ENCODE data around the gene CRPPA.

CRPPA gene

GRCh38 chr7:16423761-16424160 is 2.4 kb upstream of the CRPPA start:
- DNase-seq (ENCODE audit: low read depth, low spot score): no peak

GRCh38 chr7:16422917-16423316 is 1.6 kb upstream of the CRPPA start:
- no peak for DNase-seq (ENCODE audit: low read depth, low spot score)

DNA sequence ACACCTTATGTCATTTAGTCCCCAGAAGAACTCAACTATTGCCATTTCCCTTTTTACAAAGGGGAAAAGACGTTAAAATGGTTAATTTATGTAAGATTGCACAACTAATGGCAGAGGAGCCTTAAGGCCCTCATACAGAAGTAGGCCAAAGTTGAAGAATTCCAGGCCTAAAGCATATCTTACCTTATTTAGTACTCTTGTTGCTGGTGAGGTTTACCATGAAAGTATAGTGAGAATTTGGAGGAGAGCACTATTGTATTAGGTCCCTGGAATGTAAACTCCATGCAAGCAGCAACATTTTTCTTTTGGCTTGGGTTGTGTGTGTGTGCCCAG is 731 bp upstream of the CRPPA start:
- no peak for DNase-seq (ENCODE audit: low read depth, low spot score)

DNA sequence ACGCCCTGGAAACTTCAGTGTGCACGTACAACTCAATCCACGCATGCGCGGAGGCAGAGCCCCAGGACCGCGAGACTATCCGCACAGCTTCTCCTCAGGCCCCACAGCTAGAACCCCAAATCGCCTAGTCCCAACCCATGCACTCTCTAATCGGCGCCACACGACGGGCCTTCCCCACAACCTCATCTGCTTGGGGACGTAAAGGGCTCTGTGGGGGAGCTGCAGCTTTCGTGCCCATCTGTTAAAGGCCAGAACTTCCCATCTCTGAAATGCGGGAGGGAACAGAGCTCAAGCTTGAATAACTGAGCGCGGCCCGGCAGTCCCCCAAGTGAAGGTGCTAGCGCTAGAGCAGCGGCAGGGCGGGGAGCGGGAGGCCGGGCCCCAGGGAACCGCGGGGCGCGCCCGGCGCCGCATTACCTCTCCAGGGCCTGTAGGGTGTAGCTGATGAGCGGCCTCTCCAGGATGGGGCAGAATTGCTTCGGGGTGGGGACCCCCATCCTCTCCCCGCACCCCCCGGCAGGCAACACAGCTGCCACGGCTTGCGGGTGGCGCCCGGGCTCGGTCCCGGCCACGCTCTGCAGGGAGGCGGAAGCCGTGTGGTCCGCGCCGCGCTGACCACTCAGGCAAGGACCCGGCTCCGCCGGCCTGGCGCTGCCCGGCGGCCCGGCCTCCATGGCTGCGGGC is 547 bp downstream of the CRPPA start:
- DNase-seq (ENCODE audit: low read depth, low spot score): peak; percentile 60

GRCh38 chr7:16420329-16420648 is 1.0 kb downstream of the CRPPA start:
- no peak for DNase-seq (ENCODE audit: low read depth, low spot score)

GRCh38 chr7:16419859-16420258 is 1.5 kb downstream of the CRPPA start:
- DNase-seq (ENCODE audit: low read depth, low spot score): no peak

GRCh38 chr7:16419126-16419525 is 2.2 kb downstream of the CRPPA start:
- DNase-seq (ENCODE audit: low read depth, low spot score): no peak

- DNase-seq (ENCODE audit: low read depth, low spot score): no peak
Measured at GRCh38 chr7:16417906-16418305, 3.4 kb downstream of the CRPPA start.

- DNase-seq (ENCODE audit: low read depth, low spot score): no peak
Measured at GRCh38 chr7:16416289-16417282, 4.8 kb downstream of the CRPPA start.

DNA sequence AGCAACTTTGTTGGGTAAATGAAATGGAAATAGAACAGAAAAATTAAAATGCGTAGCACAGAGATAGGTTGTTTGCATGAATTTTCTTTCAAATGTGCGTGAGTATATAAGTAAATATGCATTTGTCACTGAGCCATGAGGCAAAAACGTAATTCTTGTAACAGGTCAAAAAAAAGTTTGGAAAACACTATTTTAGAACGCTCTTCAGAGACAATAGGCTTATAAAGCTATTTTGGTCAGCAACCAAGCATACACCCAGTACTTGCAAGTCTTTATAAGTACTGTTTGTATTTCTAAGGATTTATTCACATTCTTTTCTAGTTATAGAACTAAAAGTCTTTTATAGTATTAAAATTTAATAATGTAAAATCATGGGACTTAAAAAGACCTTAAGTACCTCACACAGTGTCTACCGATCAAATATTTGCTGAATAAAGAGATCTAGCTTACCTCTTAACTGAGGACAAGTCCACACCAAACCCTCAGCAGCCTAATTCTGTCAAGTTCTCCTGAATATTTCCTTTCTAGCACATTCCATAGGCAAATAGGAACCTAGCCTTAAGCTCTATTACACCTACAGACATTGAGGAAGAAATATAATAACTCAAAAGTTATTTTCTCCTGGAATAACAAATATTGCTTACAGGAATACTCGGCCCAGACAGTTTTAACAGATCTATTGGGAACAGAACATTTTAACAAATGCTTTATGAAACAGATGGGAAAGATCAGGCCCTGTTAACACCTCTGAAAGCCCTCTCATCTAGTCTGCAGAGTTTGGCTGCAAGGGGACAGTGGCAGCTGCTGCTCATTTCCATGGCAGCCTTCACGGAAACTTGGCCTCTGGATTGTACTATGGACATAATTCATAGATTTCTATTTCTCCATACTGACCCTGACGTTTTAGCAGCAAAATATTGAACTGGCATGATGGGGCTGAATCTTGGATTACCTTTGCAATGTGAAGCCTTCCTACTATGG is 8.8 kb downstream of the CRPPA start:
- no peak for DNase-seq (ENCODE audit: low read depth, low spot score)

DNA sequence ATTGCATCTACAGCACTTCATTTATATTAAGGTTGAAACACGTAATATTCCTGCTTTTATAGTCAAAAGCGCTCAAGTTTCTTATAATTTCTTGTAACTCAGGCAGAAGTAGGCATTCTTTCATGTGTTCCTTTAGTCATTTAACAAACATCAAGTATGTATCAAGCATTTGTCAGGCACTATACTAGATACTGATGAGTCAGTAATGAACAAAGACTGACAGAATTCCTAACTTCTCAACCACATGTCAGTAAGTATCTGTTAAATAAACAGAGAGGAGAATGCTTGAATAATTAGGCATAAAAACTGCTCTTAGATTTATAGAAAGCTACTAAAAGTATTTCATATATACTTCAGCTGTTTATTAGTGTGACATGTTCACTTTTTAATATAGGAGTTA is 9.9 kb downstream of the CRPPA start:
- no peak for DNase-seq (ENCODE audit: low read depth, low spot score)

- no peak for DNase-seq (ENCODE audit: low read depth, low spot score)
Measured at GRCh38 chr7:16409777-16410176, 11.6 kb downstream of the CRPPA start.

- no peak for DNase-seq (ENCODE audit: low read depth, low spot score)
Measured at GRCh38 chr7:16404636-16405035, 16.7 kb downstream of the CRPPA start.

- no peak for DNase-seq (ENCODE audit: low read depth, low spot score)
Measured at GRCh38 chr7:16403475-16403874, 17.9 kb downstream of the CRPPA start.

DNA sequence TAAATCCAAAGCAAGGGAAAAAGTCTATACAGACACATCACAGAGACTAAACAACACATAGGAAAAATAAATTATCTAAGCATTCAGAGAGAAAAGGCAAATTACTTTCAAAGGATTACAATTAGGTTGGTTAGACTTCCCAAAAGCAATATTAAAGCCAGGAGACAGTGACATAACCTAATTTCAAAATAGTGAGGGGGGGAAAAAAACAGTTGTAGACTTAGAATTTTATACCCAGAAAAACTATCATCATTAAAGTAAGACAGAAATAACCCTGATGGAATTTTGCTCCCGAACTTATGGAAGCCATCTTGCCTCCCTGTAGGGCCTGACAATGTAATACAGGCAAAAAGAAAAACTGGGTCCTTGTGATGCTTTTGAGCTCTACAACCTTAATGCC is 18.4 kb downstream of the CRPPA start:
- no peak for DNase-seq (ENCODE audit: low read depth, low spot score)

DNA sequence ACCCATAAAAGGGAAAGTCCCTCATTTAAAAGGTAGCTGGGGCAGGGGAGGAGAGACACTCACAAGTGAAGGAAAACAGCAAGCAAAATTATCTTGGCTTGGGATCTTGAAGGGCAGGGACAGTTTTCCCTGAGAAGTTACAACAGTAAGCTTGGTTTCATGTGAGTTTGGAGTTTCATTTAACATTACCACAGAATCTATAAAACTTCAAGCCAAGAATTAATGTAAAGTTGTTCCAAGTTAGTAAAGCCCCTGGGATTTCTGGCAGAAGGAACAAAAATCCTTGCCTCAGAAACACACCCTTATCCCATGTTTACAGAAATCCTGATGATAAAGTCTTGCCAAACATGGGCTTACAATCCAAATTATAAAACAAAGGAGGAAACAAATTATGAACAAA is 19.2 kb downstream of the CRPPA start:
- DNase-seq (ENCODE audit: low read depth, low spot score): no peak

DNA sequence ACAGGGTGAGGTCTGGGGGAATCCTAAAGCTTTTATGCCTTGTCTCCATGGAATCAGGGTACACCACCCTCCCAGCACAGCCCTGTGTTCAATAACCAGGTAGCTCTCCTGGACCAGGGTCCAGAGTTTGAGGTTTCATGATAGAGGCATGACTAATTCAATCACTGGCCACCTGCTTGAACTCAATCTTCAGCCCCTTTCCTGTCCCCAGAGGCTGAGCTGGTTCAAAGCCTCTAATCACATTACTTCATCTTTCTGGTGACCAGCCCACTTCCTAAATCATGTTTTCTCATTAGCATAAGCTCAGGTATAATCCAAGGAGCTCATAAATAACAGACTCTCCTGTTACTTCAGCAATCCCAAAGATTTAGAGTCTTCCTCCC is 20.5 kb downstream of the CRPPA start:
- no peak for DNase-seq (ENCODE audit: low read depth, low spot score)

- DNase-seq (ENCODE audit: low read depth, low spot score): no peak
Measured at GRCh38 chr7:16399916-16400892, 21.1 kb downstream of the CRPPA start.

DNA sequence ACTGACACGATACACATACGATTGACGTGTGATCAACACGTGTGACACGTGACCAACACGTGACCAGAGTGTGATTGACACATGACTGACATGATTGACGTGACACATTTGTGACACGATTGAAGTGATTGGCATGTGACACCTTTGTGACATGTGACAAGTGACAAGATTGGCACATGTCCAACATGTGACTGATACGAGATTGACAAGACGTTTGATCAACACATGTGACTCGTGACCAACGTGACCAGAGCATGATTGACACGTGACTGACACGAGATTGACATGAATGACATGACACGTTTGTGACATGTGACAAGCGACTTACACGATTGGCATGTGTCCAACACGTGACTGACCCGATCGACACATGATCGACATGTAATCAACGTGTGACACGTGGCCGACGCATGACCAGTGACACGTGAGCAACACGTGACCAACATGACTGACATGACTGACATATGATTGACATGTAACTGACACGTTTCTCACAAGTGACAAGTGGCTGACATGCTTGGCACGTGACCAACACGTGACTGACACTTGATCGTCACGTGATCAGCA is 22.0 kb downstream of the CRPPA start:
- DNase-seq (ENCODE audit: low read depth, low spot score): no peak
